Measurements from ENCODE around the gene RCE1.
A peak's percentile ranks its signal among the peaks of the same experiment; 100 is the strongest.

The RCE1 gene

GRCh38 chr11:66854729-66855211 is 11.5 kb downstream of the RCE1 start:
- ChIA-PET CTCF (interaction anchor here (1.1 kb wide), 1 partner anchor 528 kb away, joined by 3 read pairs; no protein-coding TSS in a partner anchor), POLR2A (interaction anchor here (0.7 to 3.5 kb wide), 2 partner anchors 11 to 14 kb away, joined by 4 to 40 read pairs; partner anchors contain the start of gene RCE1)
- Histone ChIP-seq H3K27ac (ENCODE audit: extremely low read depth, low read depth, low read length) (no peak overlapping the region), H3K9me3 (ENCODE audit: control insufficient read depth, insufficient read depth, low read depth, low read length) (no peaks in the 10 kb centered on the region), H3K36me3 (ENCODE audit: control insufficient read depth in 2 of 2, insufficient read depth in 1 of 2, low read length in 2 of 2) (peaks cover 0 to 24% of the 10 kb centered on the region in 2 experiments; a peak in 1 of 3 replicates), H3K4me1 (ENCODE audit: control insufficient read depth, insufficient read depth, low read length) (no peaks in the 10 kb centered on the region), H3K4me3 (ENCODE audit: low read depth, low read length) (no peak overlapping the region)
- TF ChIP-seq ZNF677 (tag by site-specific recombination; IDR thresholded peaks at IDR 0.05) (no peak), ZNF223 (tag by site-specific recombination; IDR thresholded peaks at IDR 0.05) (no peak), ZNF600 (tag by site-specific recombination; IDR thresholded peaks at IDR 0.05) (no peak), REPIN1 (tag by site-specific recombination; IDR thresholded peaks at IDR 0.05; ENCODE audit: low read depth) (no peak), KLF9 (tag by site-specific recombination; IDR thresholded peaks at IDR 0.05; ENCODE audit: low read depth) (no peak), ZNF350 (tag by site-specific recombination; IDR thresholded peaks at IDR 0.05) (no peak), TCF7L2 (IDR thresholded peaks at IDR 0.05; ENCODE audit: borderline replicate concordance, low read depth, low read length) (no peak)

GRCh38 chr11:66855574-66856495 is 12.6 kb downstream of the RCE1 start:
- no peaks in the 10 kb centered on the region for H3K4me1 ChIP-seq (ENCODE audit: control insufficient read depth, insufficient read depth, low read length)
- CTCF ChIA-PET = interaction anchor here (1.1 to 1.6 kb wide), 5 partner anchors 11 to 527 kb away, joined by 3 to 4 read pairs (median 3); no protein-coding TSS in a partner anchor
- peak overlapping the region; percentile 34; the same call in 1 of the 2 replicates for H3K27ac ChIP-seq (ENCODE audit: extremely low read depth, low read depth, low read length)
- peak overlapping the region; percentile 60 for H3K4me3 ChIP-seq (ENCODE audit: low read depth, low read length)
- peaks cover 0 to 19% of the 10 kb centered on the region in 2 experiments; a peak in 1 of 3 replicates for H3K36me3 ChIP-seq (ENCODE audit: control insufficient read depth in 2 of 2, insufficient read depth in 1 of 2, low read length in 2 of 2)
- POLR2A ChIA-PET = interaction anchor here (0.6 to 3.5 kb wide), 10 partner anchors 12 to 376 kb away, joined by 3 to 40 read pairs (median 4); partner anchors contain the start of genes DPP3, PC, RBM14 and RBM4B
- no peaks in the 10 kb centered on the region for H3K9me3 ChIP-seq (ENCODE audit: control insufficient read depth, insufficient read depth, low read depth, low read length)
- TF ChIP-seq OVOL3 (tag by site-specific recombination; IDR thresholded peaks at IDR 0.05) (no peak), YY1 (tag by site-specific recombination; IDR thresholded peaks at IDR 0.05) (no peak), ZNF843 (tag by site-specific recombination; IDR thresholded peaks at IDR 0.05) (no peak), ZBTB26 (tag by site-specific recombination; optimal IDR thresholded peaks at IDR 0.05) (peak; percentile 72), PRDM10 (tag by site-specific recombination; IDR thresholded peaks at IDR 0.05) (0 out of 2 replicates have a peak, but pooled peaks have one; percentile 45), ZNF549 (tag by site-specific recombination; IDR thresholded peaks at IDR 0.05) (no peak), ELK4 (IDR thresholded peaks at IDR 0.05; ENCODE audit: borderline replicate concordance, low read depth, low read length) (no peak), ZNF670 (tag by site-specific recombination; IDR thresholded peaks at IDR 0.05; ENCODE audit: low read depth) (no peak), KLF10 (tag by site-specific recombination; IDR thresholded peaks at IDR 0.05) (no peak), ZNF26 (tag by site-specific recombination; IDR thresholded peaks at IDR 0.05) (no peak), ZSCAN18 (tag by site-specific recombination; IDR thresholded peaks at IDR 0.05) (no peak), IKZF3 (tag by site-specific recombination; IDR thresholded peaks at IDR 0.05) (peak; percentile 91), ZSCAN5A (tag by site-specific recombination; IDR thresholded peaks at IDR 0.05) (no peak), GLIS2 (tag by site-specific recombination; IDR thresholded peaks at IDR 0.05) (no peak)
